AG04449 (cell line): ENCODE results near the gene CCDC134.
"Not testable (repeated sequence)": the region's sequence is repeated elsewhere in the genome, so short reads cannot be mapped to it uniquely, and the experiment has no call there.

ENCODE experiments used
- CTCF ChIA-PET: fragments of 350-600 bp; formaldehyde crosslinking; extraction: SDS; loops from one replicate; lab custom pipeline; 2021; ENCODE audit warnings: antibody characterized with exemption; lab: Yijun Ruan, JAX
- POLR2A ChIA-PET: fragments of 400-600, 350-600 bp; formaldehyde crosslinking; extraction: SDS; loops from one replicate; lab custom pipeline; 2020; ENCODE audit warnings: antibody characterized with exemption, inconsistent platforms; lab: Yijun Ruan, JAX
- DNase-seq: peaks from one replicate; pipeline ENCODE4 v3.0.0-alpha.2; 2010; ENCODE audit warnings: low read depth, low spot score
- H3K4me3 ChIP-seq: 2 replicates; pipeline ENCODE4 v1.5.1; 2011; ENCODE audit warnings: low read depth, mild to moderate bottlenecking, control low read depth, low read length
- CTCF ChIP-seq: IDR thresholded peaks from one replicate; pipeline ENCODE4 v1.5.1; 2011; ENCODE audit warnings: mild to moderate bottlenecking, moderate library complexity, low read length, control low read depth, inconsistent platforms; ENCODE audit not compliant: insufficient read depth; ENCODE audit errors: missing control alignments

CCDC134 gene

GRCh38 chr22:41833369-41834004 is 33.0 kb downstream of the CCDC134 start:
- ChIA-PET POLR2A (interaction anchor here (0.8 to 1.6 kb wide), 4 partner anchors 26 to 51 kb away, joined by 3 to 5 read pairs (median 4); partner anchors contain the start of gene CCDC134), CTCF (interaction anchor here (1.0 to 4.4 kb wide), 5 partner anchors 9 to 136 kb away, joined by 3 to 20 read pairs (median 4); no protein-coding TSS in a partner anchor)
- peak overlapping the region; percentile 88 for H3K4me3 ChIP-seq
- no peak for TF ChIP-seq CTCF
- no peak for DNase-seq

DNA sequence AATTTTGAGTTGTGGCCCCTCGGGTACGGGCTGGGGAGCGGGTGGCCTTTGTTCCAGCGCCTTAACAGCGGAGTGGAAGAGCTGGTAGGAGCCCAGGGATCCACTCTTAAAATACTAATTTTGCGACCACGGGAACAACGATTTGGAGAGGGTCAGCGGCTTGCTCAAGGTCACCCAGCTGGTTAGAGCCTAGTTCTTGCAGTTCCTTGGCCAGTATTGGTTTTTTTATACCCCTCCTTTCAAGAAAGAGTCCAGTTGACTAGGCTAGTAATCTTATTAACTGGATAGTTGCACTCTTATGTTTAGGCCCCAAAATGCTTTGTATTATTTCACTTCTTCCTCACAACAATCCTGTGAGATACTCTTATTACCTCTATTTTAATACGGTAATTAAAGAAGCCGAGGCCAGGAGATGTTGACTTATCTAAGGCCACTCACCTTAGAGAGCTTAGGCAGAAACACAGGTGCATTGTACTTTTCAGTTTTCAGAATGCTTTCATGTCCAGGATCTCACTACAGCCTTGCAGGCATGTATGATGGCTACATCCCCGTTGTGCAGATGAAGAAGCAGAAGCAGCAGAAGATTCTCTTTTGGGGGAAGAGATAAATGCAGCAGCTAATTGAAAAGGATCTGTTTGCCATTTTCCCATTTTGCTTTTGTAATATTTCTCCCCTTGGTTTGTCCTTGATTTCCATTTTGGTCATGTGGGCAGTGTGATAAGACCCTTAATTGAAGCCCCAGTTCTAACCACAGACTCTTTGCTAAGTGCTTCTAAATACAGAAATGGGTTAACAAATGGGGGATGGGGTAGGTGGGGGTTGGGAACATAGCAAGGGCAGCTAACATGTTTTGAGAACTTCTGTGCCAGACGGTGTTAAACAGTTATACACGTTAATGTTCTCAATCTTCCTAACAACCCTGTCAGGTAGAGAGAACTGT is 33.8 kb downstream of the CCDC134 start:
- DNase-seq: no peak
- CTCF ChIA-PET: interaction anchor here (1.0 to 4.4 kb wide), 4 partner anchors 8 to 137 kb away, joined by 3 to 20 read pairs (median 10); no protein-coding TSS in a partner anchor
- no peak for TF ChIP-seq CTCF
- H3K4me3 ChIP-seq: peak overlapping the region; percentile 88
- POLR2A ChIA-PET: interaction anchor here (1.2 kb wide), 1 partner anchor 31 kb away, joined by 3 read pairs; no protein-coding TSS in a partner anchor

GRCh38 chr22:41835462-41835861 is 35.0 kb downstream of the CCDC134 start:
- not testable (repeated sequence) for DNase-seq, H3K4me3 ChIP-seq
- ChIA-PET CTCF (interaction anchor here (1.0 to 4.4 kb wide), 3 partner anchors 23 to 138 kb away, joined by 3 to 20 read pairs (median 16); no protein-coding TSS in a partner anchor), POLR2A (interaction anchor here (1.0 kb wide), 1 partner anchor 36 kb away, joined by 3 read pairs; no protein-coding TSS in a partner anchor)

- no peak for DNase-seq
- ChIA-PET POLR2A (interaction anchor here (1.0 kb wide), 1 partner anchor 37 kb away, joined by 3 read pairs; no protein-coding TSS in a partner anchor), CTCF (interaction anchor here (0.7 to 1.2 kb wide), 4 partner anchors 20 to 157 kb away, joined by 3 to 4 read pairs (median 3); no protein-coding TSS in a partner anchor)
- H3K4me3 ChIP-seq: no peak overlapping the region
- no peak for TF ChIP-seq CTCF
These were observed 36.1 kb downstream of the CCDC134 start for GRCh38 chr22:41836551-41836950.

- no peak for DNase-seq
- ChIA-PET POLR2A (no interaction called here), CTCF (interaction anchor here (1.3 to 4.8 kb wide), 3 partner anchors 10 to 39 kb away, joined by 3 to 24 read pairs (median 6); partner anchors contain the start of gene CCDC134)
- H3K4me3 ChIP-seq: no peak overlapping the region
- TF ChIP-seq CTCF: no peak
These were observed 38.6 kb downstream of the CCDC134 start for GRCh38 chr22:41838842-41839618.

DNA sequence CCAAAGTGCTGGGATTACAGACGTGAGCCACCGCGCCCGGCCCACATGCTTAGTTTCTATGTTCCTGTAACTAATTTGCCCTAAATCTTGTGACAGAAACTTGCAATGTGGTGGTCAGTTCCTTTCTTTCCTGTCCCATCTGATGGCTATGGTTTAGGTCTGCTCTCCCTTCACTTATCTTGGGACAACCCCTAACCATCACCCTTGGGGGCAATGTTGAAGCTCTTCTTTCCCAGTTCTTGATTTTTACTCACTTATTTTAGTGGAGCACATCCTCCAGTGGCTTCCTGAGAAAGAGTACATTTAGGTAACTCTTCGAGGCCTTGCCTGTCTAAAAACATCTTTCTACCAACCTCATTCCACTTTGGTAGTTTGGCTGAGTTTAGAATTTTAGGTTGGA is 39.7 kb downstream of the CCDC134 start:
- H3K4me3 ChIP-seq: no peak overlapping the region
- ChIA-PET POLR2A (no interaction called here), CTCF (interaction anchor here (0.7 to 4.8 kb wide), 3 partner anchors 18 to 143 kb away, joined by 3 to 24 read pairs (median 6); partner anchors contain the start of gene CCDC134)
- DNase-seq: no peak
- TF ChIP-seq CTCF: no peak
